Activated CD4-positive, alpha-beta T cell treated with anti-CD3 and anti-CD28 coated beads for 36 hours (primary cell): ENCODE measurements around the gene TSPAN17. TPM values are rescaled to one million over a fixed set of nuclear protein-coding genes. Genes with fewer than 3 reads are reported as not detected.

Experiments used
- ATAC-seq: fragments of 200-7000 bp; cut with Tn5 transposase; one replicate; pipeline ENCODE4 v1.10.0; 2021; ENCODE audit warnings: mild to moderate bottlenecking, moderate library complexity
- CTCF ChIA-PET: fragments of 350-600 bp; sonication (Branson Sonifier 250); formaldehyde crosslinking; loops from one replicate; lab custom pipeline; 2021; ENCODE audit warnings: antibody characterized with exemption; lab: Charles Lee
- POLR2A ChIA-PET: fragments of 350-600 bp; sonication (Branson Sonifier 250); formaldehyde crosslinking; loops from one replicate; lab custom pipeline; 2021; ENCODE audit warnings: antibody characterized with exemption, inconsistent platforms; lab: Charles Lee
- DNase-seq: peaks from one replicate; pipeline ENCODE4 v3.0.0-alpha.2; 2020
- H3K27ac Mint-ChIP-seq: one replicate; pipeline ENCODE4 v1.8.0; 2021; ENCODE audit warnings: mixed read lengths
- H3K27me3 Mint-ChIP-seq: one replicate; pipeline ENCODE4 v1.8.0; 2021; ENCODE audit warnings: mixed read lengths
- H3K36me3 Mint-ChIP-seq: one replicate; pipeline ENCODE4 v1.8.0; 2021; ENCODE audit warnings: low read depth, mixed read lengths
- H3K4me1 Mint-ChIP-seq: one replicate; pipeline ENCODE4 v1.8.0; 2021; ENCODE audit warnings: mixed read lengths
- H3K4me3 Mint-ChIP-seq: one replicate; pipeline ENCODE4 v1.8.0; 2021; ENCODE audit warnings: mild to moderate bottlenecking, moderate library complexity, mixed read lengths
- H3K9me3 Mint-ChIP-seq: one replicate; pipeline ENCODE4 v1.8.0; 2021; ENCODE audit warnings: low read depth, mixed read lengths
- intact Hi-C, 2 experiments: fragments of 100-400 bp; cut with DNase I in 1 of 2; cut with micrococcal nuclease in 1 of 2; formaldehyde crosslinking; loops; one replicate each; pipeline versions ENCODE4 v1.14.2 to v1.15.1; 2022 to 2024; cut with DNase I, micrococcal nuclease
- total RNA-seq, 2 experiments: library from RNA; stranded (reverse); gene quantifications; one replicate each; pipeline ENCODE4 v1.2.3, GENCODE V29; 2021

TSPAN17 gene
- total RNA-seq, 2 experiments from 2014 or later, result 19.4 to 25.2 TPM

- Mint-ChIP-seq H3K27me3 (no peaks in the 10 kb centered on the region), H3K9me3 (no peaks in the 10 kb centered on the region), H3K4me3 (peak overlapping the region; percentile 1), H3K36me3 (peaks cover 16% of the 10 kb centered on the region), H3K4me1 (peaks cover 54% of the 10 kb centered on the region), H3K27ac (peak overlapping the region; percentile 55)
- intact Hi-C loops, result loop anchor here in 1 of 2 experiments (5.0 kb wide), 1 partner anchor 249 kb away; no protein-coding TSS in a partner anchor
- peak; percentile 89 for DNase-seq
- ChIA-PET CTCF (interaction anchor here (0.6 to 1.2 kb wide), 2 partner anchors 118 to 418 kb away, joined by 3 to 4 read pairs; no protein-coding TSS in a partner anchor), POLR2A (interaction anchor here (1.1 kb wide), 1 partner anchor 118 kb away, joined by 4 read pairs; no protein-coding TSS in a partner anchor)
- peak; percentile 82 for ATAC-seq
Measured at GRCh38 chr5:176653401-176654385, 6.4 kb downstream of the TSPAN17 start.

DNA sequence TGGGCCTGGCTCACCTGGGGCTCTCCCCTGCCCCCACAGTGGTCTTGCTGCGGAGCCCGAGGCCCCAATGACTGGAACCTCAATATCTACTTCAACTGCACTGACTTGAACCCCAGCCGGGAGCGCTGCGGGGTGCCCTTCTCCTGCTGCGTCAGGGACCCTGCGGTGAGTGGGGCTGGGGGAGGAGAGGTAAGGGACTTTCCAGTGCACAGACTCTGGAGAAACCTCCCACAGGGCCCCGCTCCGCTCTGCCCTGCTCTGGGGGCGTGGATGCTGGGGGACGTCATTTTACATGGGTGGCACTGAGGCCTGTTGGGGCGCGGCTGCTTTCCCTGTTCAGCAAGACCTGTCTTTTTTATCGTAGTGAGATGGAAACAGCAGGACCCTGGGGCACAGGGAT, 7.6 kb downstream of the TSPAN17 start:
- no peak overlapping the region for H3K4me3 Mint-ChIP-seq
- H3K27ac Mint-ChIP-seq, result no peak overlapping the region
- ChIA-PET CTCF (no interaction called here), POLR2A (no interaction called here)
- H3K27me3 Mint-ChIP-seq, result no peaks in the 10 kb centered on the region
- intact Hi-C loops, result loop anchor here in 1 of 2 experiments (5.0 kb wide), 1 partner anchor 247 kb away; no protein-coding TSS in a partner anchor
- DNase-seq (no peak), ATAC-seq (no peak)
- no peaks in the 10 kb centered on the region for H3K9me3 Mint-ChIP-seq
- H3K36me3 Mint-ChIP-seq, result peaks cover 16% of the 10 kb centered on the region
- peaks cover 56% of the 10 kb centered on the region for H3K4me1 Mint-ChIP-seq

- H3K27ac Mint-ChIP-seq, result no peak overlapping the region
- DNase-seq, result no peak
- H3K4me1 Mint-ChIP-seq, result peaks cover 60% of the 10 kb centered on the region
- no peaks in the 10 kb centered on the region for H3K27me3 Mint-ChIP-seq
- POLR2A ChIA-PET, result interaction anchor here (0.6 kb wide), 1 partner anchor 169 kb away, joined by 3 read pairs; no protein-coding TSS in a partner anchor
- H3K9me3 Mint-ChIP-seq, result no peaks in the 10 kb centered on the region
- CTCF ChIA-PET, result interaction anchor here (3.1 to 6.1 kb wide), 2 partner anchors 7 to 13 kb away, joined by 17 to 56 read pairs; partner anchors contain the start of gene TSPAN17
- H3K4me3 Mint-ChIP-seq, result no peak overlapping the region
- H3K36me3 Mint-ChIP-seq, result peaks cover 14% of the 10 kb centered on the region
- intact Hi-C loops, result no loop called here
- no peak for ATAC-seq
Measured at GRCh38 chr5:176656467-176656990, 9.2 kb downstream of the TSPAN17 start.

DNA sequence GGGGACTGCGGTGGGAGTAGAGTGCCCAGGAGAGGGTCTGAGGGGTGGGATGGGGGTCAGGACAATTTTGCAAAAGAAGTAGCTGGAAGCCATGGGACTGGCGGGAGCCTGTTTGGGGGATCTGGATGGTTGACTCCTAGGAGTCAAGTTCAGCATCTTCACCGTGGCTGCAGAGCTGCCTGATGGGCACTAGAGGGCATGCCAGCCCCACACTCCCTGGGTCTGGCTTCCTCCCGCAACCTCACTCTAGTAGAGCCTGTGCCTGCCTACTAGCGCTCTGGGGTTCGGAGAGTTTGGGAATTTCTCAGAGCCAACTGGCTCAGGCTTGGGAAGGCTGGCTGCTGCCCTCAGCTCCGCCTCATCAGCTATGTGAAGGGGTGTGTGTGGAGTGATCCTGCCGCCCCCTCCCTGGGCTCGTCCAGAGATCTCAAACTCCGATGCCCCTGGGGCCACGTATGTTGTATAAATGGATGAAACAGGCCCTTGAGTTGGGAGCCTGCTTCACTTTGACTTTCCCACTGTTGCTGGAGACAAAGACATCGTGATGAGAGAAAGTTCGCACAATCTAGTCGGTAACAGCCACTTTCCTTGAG, 10.8 kb downstream of the TSPAN17 start:
- intact Hi-C loops, result loop anchor here in 1 of 2 experiments (2.0 kb wide), 2 partner anchors 85 to 301 kb away; no protein-coding TSS in a partner anchor
- H3K4me3 Mint-ChIP-seq, result no peak overlapping the region
- POLR2A ChIA-PET, result no interaction called here

DNA sequence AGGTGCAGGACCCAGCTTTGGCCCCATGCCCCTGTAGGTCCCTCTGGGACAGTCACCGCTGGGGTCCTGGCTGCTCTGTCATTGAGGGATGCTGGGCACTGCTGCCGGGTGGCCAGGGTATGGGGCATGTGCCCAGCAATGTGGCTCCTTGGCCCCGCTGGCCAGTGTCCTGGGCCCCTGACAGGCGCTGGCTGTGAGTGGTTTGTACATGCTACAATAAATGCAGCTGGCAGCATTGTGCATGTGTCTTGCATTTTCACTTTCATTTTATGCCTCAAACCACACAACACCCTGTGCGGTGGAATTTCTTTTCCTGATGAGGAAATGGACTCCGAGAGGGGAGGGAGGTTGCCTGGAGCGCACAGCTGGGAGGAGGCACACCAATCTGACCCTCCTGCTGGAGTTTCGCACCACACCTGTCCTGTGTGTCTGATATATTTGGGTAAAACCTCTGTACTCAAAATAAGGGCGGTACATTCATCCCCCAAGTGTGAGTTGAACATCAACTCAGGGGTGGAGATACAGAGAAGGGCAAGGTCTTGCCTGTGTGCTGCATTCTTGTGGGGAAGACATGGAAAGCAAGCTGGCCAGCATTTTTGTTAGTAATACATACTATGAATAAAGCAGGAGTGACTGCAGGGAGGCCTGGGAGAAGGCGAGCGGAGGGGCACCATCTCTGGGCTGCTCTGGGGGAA, 11.7 kb downstream of the TSPAN17 start:
- DNase-seq (peak; percentile 35), ATAC-seq (peak; percentile 27)
- ChIA-PET CTCF (interaction anchor here (0.5 to 6.1 kb wide), 20 partner anchors 10 to 347 kb away, joined by 3 to 56 read pairs (median 4); partner anchors contain the start of genes TSPAN17 and UIMC1), POLR2A (no interaction called here)
- intact Hi-C loops, result loop anchor here in 1 of 2 experiments (2.0 kb wide), 2 partner anchors 84 to 300 kb away; no protein-coding TSS in a partner anchor
- Mint-ChIP-seq H3K4me1 (peaks cover 37% of the 10 kb centered on the region), H3K9me3 (no peaks in the 10 kb centered on the region), H3K36me3 (peaks cover 4% of the 10 kb centered on the region), H3K4me3 (peak overlapping the region; percentile 15), H3K27me3 (peaks cover 3% of the 10 kb centered on the region), H3K27ac (peak overlapping the region; percentile 65)

More for the DNA sequence above, 10.8 kb downstream of the TSPAN17 start:
- no peaks in the 10 kb centered on the region for H3K27me3 Mint-ChIP-seq
- H3K9me3 Mint-ChIP-seq, result no peaks in the 10 kb centered on the region
- H3K36me3 Mint-ChIP-seq, result peaks cover 11% of the 10 kb centered on the region
- no peak overlapping the region for H3K27ac Mint-ChIP-seq
- H3K4me1 Mint-ChIP-seq, result peaks cover 46% of the 10 kb centered on the region
- ATAC-seq, result peak; percentile 65
- DNase-seq, result peak; percentile 85
- CTCF ChIA-PET, result interaction anchor here (0.6 to 6.1 kb wide), 15 partner anchors 9 to 455 kb away, joined by 3 to 56 read pairs (median 4); partner anchors contain the start of gene TSPAN17

DNA sequence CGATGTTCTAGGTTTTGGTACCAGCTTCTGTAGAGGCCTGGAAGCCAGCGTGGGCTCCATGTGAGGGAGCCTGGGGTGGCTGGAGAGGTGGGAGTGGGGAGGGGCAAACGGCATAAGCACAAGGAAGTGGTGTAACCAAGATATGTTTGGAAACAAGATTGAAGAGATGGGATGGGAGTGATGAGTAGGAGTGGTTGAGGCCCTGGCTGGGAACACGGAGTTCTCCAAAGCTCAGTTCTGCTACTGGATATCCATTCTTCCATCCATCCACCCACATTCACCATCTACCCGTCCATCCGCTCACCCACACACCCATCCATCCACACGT, 12.2 kb downstream of the TSPAN17 start:
- H3K4me3 Mint-ChIP-seq, result no peak overlapping the region
- H3K27ac Mint-ChIP-seq, result no peak overlapping the region
- DNase-seq, result no peak
- no peaks in the 10 kb centered on the region for H3K9me3 Mint-ChIP-seq
- peaks cover 4% of the 10 kb centered on the region for H3K36me3 Mint-ChIP-seq
- no peak for ATAC-seq
- intact Hi-C loops, result loop anchor here in 1 of 2 experiments (2.0 kb wide), 2 partner anchors 83 to 299 kb away; no protein-coding TSS in a partner anchor
- ChIA-PET CTCF (interaction anchor here (0.5 to 6.1 kb wide), 18 partner anchors 10 to 412 kb away, joined by 3 to 56 read pairs (median 5); partner anchors contain the start of genes TSPAN17 and UIMC1), POLR2A (no interaction called here)
- peaks cover 8% of the 10 kb centered on the region for H3K27me3 Mint-ChIP-seq
- peaks cover 34% of the 10 kb centered on the region for H3K4me1 Mint-ChIP-seq

GRCh38 chr5:176659860-176660461, 12.7 kb downstream of the TSPAN17 start:
- CTCF ChIA-PET, result interaction anchor here (0.6 to 6.1 kb wide), 60 partner anchors 9 to 504 kb away, joined by 3 to 56 read pairs (median 4); partner anchors contain the start of genes EIF4E1B, HK3, SNCB and TSPAN17
- H3K27me3 Mint-ChIP-seq, result peaks cover 8% of the 10 kb centered on the region
- ATAC-seq (no peak), DNase-seq (no peak)
- H3K4me1 Mint-ChIP-seq, result peaks cover 30% of the 10 kb centered on the region
- H3K27ac Mint-ChIP-seq, result no peak overlapping the region
- H3K9me3 Mint-ChIP-seq, result no peaks in the 10 kb centered on the region
- POLR2A ChIA-PET, result interaction anchor here (1.1 kb wide), 1 partner anchor 242 kb away, joined by 9 read pairs; no protein-coding TSS in a partner anchor
- H3K4me3 Mint-ChIP-seq, result no peak overlapping the region
- H3K36me3 Mint-ChIP-seq, result peaks cover 4% of the 10 kb centered on the region
- intact Hi-C loops, result loop anchor here (1.0 to 5.0 kb wide), 5 partner anchors 83 to 452 kb away; partner anchors contain the start of gene UNC5A (in 1 of the 2)

GRCh38 chr5:176660530-176660859, 13.2 kb downstream of the TSPAN17 start:
- Mint-ChIP-seq H3K36me3 (peaks cover 4% of the 10 kb centered on the region), H3K9me3 (no peaks in the 10 kb centered on the region), H3K4me1 (peaks cover 29% of the 10 kb centered on the region), H3K4me3 (no peak overlapping the region), H3K27ac (no peak overlapping the region), H3K27me3 (peaks cover 8% of the 10 kb centered on the region)
- POLR2A ChIA-PET, result interaction anchor here (1.1 kb wide), 1 partner anchor 242 kb away, joined by 9 read pairs; no protein-coding TSS in a partner anchor
- DNase-seq (no peak), ATAC-seq (peak; percentile 34)
- intact Hi-C loops, result loop anchor here (1.0 to 5.0 kb wide), 4 partner anchors 150 to 452 kb away; partner anchors contain the start of gene UNC5A (in 1 of the 2)
- CTCF ChIA-PET, result interaction anchor here (0.6 to 6.1 kb wide), 63 partner anchors 8 to 503 kb away, joined by 3 to 56 read pairs (median 4); partner anchors contain the start of genes EIF4E1B, HK3, SNCB and TSPAN17

DNA sequence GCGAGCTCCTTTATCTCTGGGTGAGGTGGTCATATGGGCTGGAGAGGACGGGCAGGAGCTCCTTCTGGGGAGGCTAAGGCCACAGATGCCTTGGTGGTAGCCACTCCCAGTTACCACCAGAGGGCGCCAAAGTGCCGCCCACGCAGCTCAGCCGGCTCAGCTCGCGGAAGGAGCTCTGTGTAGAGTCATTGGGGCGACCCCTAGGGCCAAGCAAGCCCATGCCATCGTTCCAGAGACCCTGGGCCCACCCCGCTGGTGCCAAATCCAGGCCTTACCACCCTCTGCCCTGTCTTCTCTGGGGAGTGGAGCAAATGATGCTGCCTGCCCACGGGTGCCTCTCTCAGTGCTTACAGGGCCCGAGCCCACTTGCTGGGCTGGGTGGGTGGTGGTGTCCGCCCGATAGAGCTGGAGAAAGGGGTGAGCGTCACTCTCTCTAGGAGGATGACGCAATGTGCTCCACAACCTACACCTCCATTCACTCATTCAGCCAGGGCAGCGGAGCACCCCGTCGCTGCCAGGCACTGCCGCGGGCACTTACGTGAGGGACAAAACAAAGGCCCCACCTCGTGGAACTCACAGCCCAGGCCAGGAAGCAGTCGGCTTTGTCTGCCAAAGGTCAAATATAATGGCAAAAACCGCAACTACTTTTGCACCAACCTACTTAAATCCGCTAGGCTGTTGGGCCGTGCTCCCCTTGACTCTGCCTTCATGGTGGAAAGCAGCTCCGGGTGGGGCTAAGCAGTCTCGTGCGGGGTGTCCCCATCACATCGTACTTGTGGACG, 13.8 kb downstream of the TSPAN17 start:
- intact Hi-C loops, result loop anchor here (1.0 to 5.0 kb wide), 4 partner anchors 150 to 451 kb away; partner anchors contain the start of gene UNC5A (in 1 of the 2)
- CTCF ChIA-PET, result interaction anchor here (0.5 to 6.1 kb wide), 67 partner anchors 8 to 503 kb away, joined by 3 to 56 read pairs (median 4); partner anchors contain the start of genes EIF4E1B, HK3, SNCB and TSPAN17
- peaks cover 4% of the 10 kb centered on the region for H3K36me3 Mint-ChIP-seq
- no peak overlapping the region for H3K4me3 Mint-ChIP-seq
- peaks cover 8% of the 10 kb centered on the region for H3K27me3 Mint-ChIP-seq
- H3K4me1 Mint-ChIP-seq, result peaks cover 29% of the 10 kb centered on the region
- ATAC-seq (peak; percentile 78), DNase-seq (peak; percentile 89)
- H3K9me3 Mint-ChIP-seq, result no peaks in the 10 kb centered on the region
- POLR2A ChIA-PET, result interaction anchor here (0.6 to 1.1 kb wide), 2 partner anchors 241 to 314 kb away, joined by 3 to 9 read pairs; no protein-coding TSS in a partner anchor
- H3K27ac Mint-ChIP-seq, result no peak overlapping the region
